NB4 (cell line): ENCODE measurements around the gene PCDHGA6.

Experiments used
- TF ChIP-seq, protein P1 (sequence below): IDR thresholded peaks from one replicate; pipeline ENCODE4 v1.5.1; 2012; ENCODE audit warnings: low read depth, low read length
- TF ChIP-seq, protein P2 (sequence below): IDR thresholded peaks from 2 replicates; pipeline ENCODE4 v1.6.1; 2011; ENCODE audit warnings: low read depth, low read length

DNA sequence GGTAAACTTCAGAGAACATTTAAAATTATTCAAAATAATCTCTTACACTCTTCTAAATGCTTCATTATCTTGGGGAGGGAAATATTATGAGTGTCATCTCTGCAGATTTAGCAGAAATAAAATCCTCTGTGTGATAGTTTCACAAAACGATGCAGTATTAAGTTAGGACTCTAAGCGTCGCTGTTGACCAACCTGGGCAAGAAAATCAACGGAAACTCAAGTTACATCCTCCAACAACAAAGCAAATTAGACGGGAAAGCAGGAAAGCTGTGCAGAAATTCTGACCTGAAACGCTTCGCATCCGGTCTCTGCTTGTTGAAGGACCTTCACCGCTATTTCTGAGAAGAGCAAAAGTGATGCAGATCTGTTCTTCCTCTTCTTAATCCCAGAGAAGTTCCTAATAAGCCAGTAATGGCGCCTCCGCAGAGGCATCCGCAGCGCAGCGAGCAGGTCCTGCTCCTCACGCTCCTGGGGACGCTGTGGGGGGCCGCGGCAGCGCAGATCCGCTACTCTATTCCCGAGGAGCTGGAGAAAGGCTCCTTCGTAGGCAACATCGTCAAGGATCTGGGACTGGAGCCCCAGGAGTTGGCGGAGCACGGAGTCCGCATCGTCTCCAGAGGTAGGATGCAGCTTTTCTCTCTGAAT lies at the start of gene PCDHGA6:
- TF ChIP-seq, protein P1, sequence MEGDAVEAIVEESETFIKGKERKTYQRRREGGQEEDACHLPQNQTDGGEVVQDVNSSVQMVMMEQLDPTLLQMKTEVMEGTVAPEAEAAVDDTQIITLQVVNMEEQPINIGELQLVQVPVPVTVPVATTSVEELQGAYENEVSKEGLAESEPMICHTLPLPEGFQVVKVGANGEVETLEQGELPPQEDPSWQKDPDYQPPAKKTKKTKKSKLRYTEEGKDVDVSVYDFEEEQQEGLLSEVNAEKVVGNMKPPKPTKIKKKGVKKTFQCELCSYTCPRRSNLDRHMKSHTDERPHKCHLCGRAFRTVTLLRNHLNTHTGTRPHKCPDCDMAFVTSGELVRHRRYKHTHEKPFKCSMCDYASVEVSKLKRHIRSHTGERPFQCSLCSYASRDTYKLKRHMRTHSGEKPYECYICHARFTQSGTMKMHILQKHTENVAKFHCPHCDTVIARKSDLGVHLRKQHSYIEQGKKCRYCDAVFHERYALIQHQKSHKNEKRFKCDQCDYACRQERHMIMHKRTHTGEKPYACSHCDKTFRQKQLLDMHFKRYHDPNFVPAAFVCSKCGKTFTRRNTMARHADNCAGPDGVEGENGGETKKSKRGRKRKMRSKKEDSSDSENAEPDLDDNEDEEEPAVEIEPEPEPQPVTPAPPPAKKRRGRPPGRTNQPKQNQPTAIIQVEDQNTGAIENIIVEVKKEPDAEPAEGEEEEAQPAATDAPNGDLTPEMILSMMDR = peak; percentile 15
- TF ChIP-seq, protein P2, sequence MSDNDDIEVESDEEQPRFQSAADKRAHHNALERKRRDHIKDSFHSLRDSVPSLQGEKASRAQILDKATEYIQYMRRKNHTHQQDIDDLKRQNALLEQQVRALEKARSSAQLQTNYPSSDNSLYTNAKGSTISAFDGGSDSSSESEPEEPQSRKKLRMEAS = no peak
